K562 (cell line): ENCODE results near the gene HS3ST5. TPM values are rescaled to one million over a fixed set of nuclear protein-coding genes. Genes with fewer than 3 reads are reported as not detected.

Experiments used
- ATAC-seq: fragments of 200-7000 bp; cut with Tn5 transposase; 3 replicates; pipeline ENCODE4 v1.9.1; 2020; ENCODE audit warnings: moderate library complexity
- BruUV-seq: library from RNA; stranded (reverse); fragments of 400-500 nt; replicated peaks from 2 replicates; lab custom pipeline; 2021; lab: Mats Ljungman, UMichigan
- CTCF ChIA-PET: fragments of 300-600 bp; formaldehyde crosslinking; extraction: SDS; loops from one replicate; lab custom pipeline; 2021; ENCODE audit warnings: low intra/inter-chr PET ratio; lab: Yijun Ruan, JAX
- POLR2A ChIA-PET: fragments of 300-600, 350-650 bp; sonication (Branson Sonifier 250); formaldehyde crosslinking; extraction: SDS; loops from one replicate; lab custom pipeline; 2021; ENCODE audit warnings: antibody characterized with exemption, inconsistent platforms; lab: Yijun Ruan, JAX
- DNase-seq, 4 experiments: peaks; one replicate each; pipeline versions ENCODE4 v3.0.0 to v3.0.0-alpha.2; 2011 to 2018; ENCODE audit warnings: low spot score in 3 of 4, mixed read lengths in 3 of 4; ENCODE audit errors: extremely low read depth in 1 of 4
- FAIRE-seq: peaks from 2 replicates; lab custom pipeline; 2011; peaks lifted over from hg19 to GRCh38; lab: Jason Lieb, UNC
- H2AFZ ChIP-seq: 2 replicates; pipeline ENCODE4 v1.6.0; 2011; ENCODE audit warnings: low read depth, low read length, control low read depth, inconsistent platforms
- H3K27ac ChIP-seq: fragments of 200-600 bp; 3 replicates; pipeline ENCODE4 v1.8.0; 2011; ENCODE audit warnings: low read depth, mild to moderate bottlenecking, control low read depth, inconsistent platforms, low read length, moderate library complexity, mixed read lengths; ENCODE audit errors: extremely low read depth
- H3K27me3 ChIP-seq, 2 experiments: fragments of 300-600 bp in 1 of 2; 2 replicates in 1 of 2; 3 replicates in 1 of 2; pipeline versions ENCODE4 v1.6.0 to v1.8.0; 2011; ENCODE audit warnings: inconsistent platforms in 2 of 2, low read length in 2 of 2, mild to moderate bottlenecking in 1 of 2, mixed read lengths in 1 of 2, moderate library complexity in 1 of 2; ENCODE audit not compliant: control insufficient read depth in 2 of 2, insufficient read depth in 2 of 2
- H3K36me3 ChIP-seq: fragments of 300-600 bp; 3 replicates; pipeline ENCODE4 v1.8.0; 2011; ENCODE audit warnings: mild to moderate bottlenecking, low read length, inconsistent platforms; ENCODE audit not compliant: control insufficient read depth, insufficient read depth
- H3K4me1 ChIP-seq, 2 experiments: fragments of 200-600 bp in 1 of 2; replicated peaks in 1 of 2; 2 replicates in 1 of 2; 3 replicates in 1 of 2; pipeline versions ENCODE4 v1.5.1 to v1.8.0; 2011; ENCODE audit warnings: inconsistent platforms in 2 of 2, low read length in 2 of 2, mild to moderate bottlenecking in 1 of 2, mixed read lengths in 1 of 2, moderate library complexity in 1 of 2; ENCODE audit not compliant: control insufficient read depth in 2 of 2, insufficient read depth in 2 of 2
- H3K4me2 ChIP-seq: 2 replicates; pipeline ENCODE4 v1.6.1; 2011; ENCODE audit warnings: low read length, control low read depth, inconsistent platforms, mixed read lengths; ENCODE audit not compliant: insufficient read depth
- H3K4me3 ChIP-seq: fragments of 200-600 bp; sonication (generic), shearing (Covaris generic); 2 replicates; pipeline ENCODE4 v1.5.1; 2016; ENCODE audit warnings: control low read depth, inconsistent platforms
- H3K79me2 ChIP-seq: fragments of 200-600 bp; 3 replicates; pipeline ENCODE4 v1.8.0; 2011; ENCODE audit warnings: low read length, inconsistent platforms; ENCODE audit not compliant: control insufficient read depth, insufficient read depth
- H3K9ac ChIP-seq, 2 experiments: 2 replicates each; pipeline versions ENCODE4 v1.6.0 to v1.6.1; 2011; ENCODE audit warnings: low read depth in 2 of 2, low read length in 2 of 2, control low read depth in 1 of 2, inconsistent platforms in 1 of 2, mild to moderate bottlenecking in 1 of 2, mixed read lengths in 1 of 2; ENCODE audit not compliant: insufficient read depth in 1 of 2
- H3K9me1 ChIP-seq: one replicate; pipeline ENCODE4 v1.6.0; 2011; ENCODE audit warnings: inconsistent platforms, mild to moderate bottlenecking, low read length, moderate library complexity; ENCODE audit not compliant: control insufficient read depth, insufficient read depth
- H3K9me3 ChIP-seq: replicated peaks from 2 replicates; pipeline ENCODE4 v1.5.1; 2011; ENCODE audit warnings: low read depth, low read length, inconsistent platforms; ENCODE audit not compliant: control insufficient read depth, insufficient read depth
- H4K20me1 ChIP-seq: replicated peaks from 2 replicates; pipeline ENCODE4 v1.6.1; 2011; ENCODE audit warnings: low read length, inconsistent platforms, mixed read lengths; ENCODE audit not compliant: control insufficient read depth, insufficient read depth
- KDM1A ChIP-seq, 2 experiments: fragments of 450-650 bp; IDR thresholded peaks; 2 replicates each; pipeline ENCODE4 v1.6.1; 2016; ENCODE audit warnings: mild to moderate bottlenecking in 2 of 2
- MNT ChIP-seq, 2 experiments: fragments of 450-650 bp; conservative IDR thresholded peaks; 2 replicates each; pipeline ENCODE4 v1.6.1; 2017; ENCODE audit warnings: mild to moderate bottlenecking in 2 of 2, moderate library complexity in 2 of 2
- POLR2AphosphoS5 ChIP-seq: IDR thresholded peaks from 2 replicates; pipeline ENCODE4 v1.6.1; 2011; ENCODE audit warnings: mild to moderate bottlenecking, low read depth, low read length, moderate library complexity; ENCODE audit not compliant: control insufficient read depth, insufficient read depth
- POLR2B ChIP-seq: fragments of 450-650 bp; IDR thresholded peaks from 2 replicates; pipeline ENCODE4 v1.6.1; 2018; ENCODE audit warnings: low read depth; ENCODE audit not compliant: partially characterized antibody
- PTTG1 ChIP-seq: fragments of 450-650 bp; IDR thresholded peaks from 2 replicates; pipeline ENCODE4 v1.6.1; 2016; ENCODE audit warnings: low read depth, mild to moderate bottlenecking, missing genetic modification characterization, missing compliant biosample characterization
- SNRNP70 ChIP-seq: fragments of 200-400 bp; formaldehyde crosslinking; optimal IDR thresholded peaks from 2 replicates; pipeline ENCODE3; 2017; ENCODE audit warnings: low read depth, low read length
- STAT5B ChIP-seq: fragments of 250-450 bp; sonication (Bioruptor Pico); IDR thresholded peaks from 2 replicates; pipeline ENCODE4 v1.8.0; 2021; ENCODE audit warnings: mild to moderate bottlenecking, inconsistent platforms
- TBL1XR1 ChIP-seq, 2 experiments: IDR thresholded peaks; 2 replicates each; pipeline ENCODE4 v1.6.1; 2012; ENCODE audit warnings: improper control_type of control experiment in 2 of 2, low read length in 2 of 2, mild to moderate bottlenecking in 1 of 2
- THAP7 ChIP-seq: fragments of 250-450 bp; sonication (Bioruptor Pico); IDR thresholded peaks from 2 replicates; pipeline ENCODE4 v1.5.0; 2021
- ZC3H11A ChIP-seq: IDR thresholded peaks from 2 replicates; pipeline ENCODE4 v1.6.1; 2012; ENCODE audit warnings: low read depth, low read length, improper control_type of control experiment
- ZFX ChIP-seq: sonication (generic); formaldehyde crosslinking; IDR thresholded peaks from 2 replicates; pipeline ENCODE4 v1.8.0; 2022; ENCODE audit warnings: mild to moderate bottlenecking, missing genetic modification reagents, moderate library complexity
- ZKSCAN8 ChIP-seq: fragments of 200-800 bp; sonication (Bioruptor generic); IDR thresholded peaks from 2 replicates; pipeline ENCODE4 v1.6.1; 2016; ENCODE audit warnings: missing genetic modification characterization, missing compliant biosample characterization
- ZNF217 ChIP-seq: sonication (generic); formaldehyde crosslinking; IDR thresholded peaks from 2 replicates; pipeline ENCODE4 v1.8.0; 2022; ENCODE audit warnings: mild to moderate bottlenecking, missing genetic modification reagents
- ZNF263 ChIP-seq: sonication (generic); formaldehyde crosslinking; IDR thresholded peaks from 2 replicates; pipeline ENCODE4 v1.8.0; 2022; ENCODE audit warnings: mild to moderate bottlenecking, missing genetic modification reagents, borderline replicate concordance
- ZNF280A ChIP-seq: fragments of 450-650 bp; IDR thresholded peaks from 2 replicates; pipeline ENCODE4 v1.6.1; 2018; ENCODE audit warnings: mild to moderate bottlenecking, low read depth; ENCODE audit not compliant: partially characterized antibody
- ZZZ3 ChIP-seq: fragments of 450-650 bp; IDR thresholded peaks from 2 replicates; pipeline ENCODE4 v1.6.1; 2016; ENCODE audit warnings: antibody characterized with exemption, mild to moderate bottlenecking, moderate library complexity
- WGBS: fragments of 100-300 bp; shearing (Covaris generic); methylation state at CpG from one replicate; pipeline ENCODE4 v1.1.6; 2016; ENCODE audit warnings: low coverage, mixed read lengths; ENCODE audit not compliant: insufficient coverage; ENCODE audit errors: missing lambda C conversion rate; 5-methylcytosine and 5-hydroxymethylcytosine counted together
- in situ Hi-C: fragments of 300-500 bp; cut with MboI; formaldehyde crosslinking; loops from 4 replicates; pipeline ENCODE4 v1.15.0; 2018; ENCODE audit warnings: inconsistent platforms, mixed read lengths
- intact Hi-C: fragments of 100-400 bp; cut with micrococcal nuclease; formaldehyde crosslinking; loops from 2 replicates; pipeline ENCODE4 v1.14.2; 2022
- polyA plus RNA-seq, 8 experiments: library from polyadenylated mRNA; depleted of rRNA in 4 of 8; stranded (reverse) in 5 of 8; unstranded in 3 of 8; fragments of >200 nt; fragmentation: Nextera tagmentation in 2 of 8; fragmentation: Illumina TruSeq in 1 of 8; extraction: Ambion mirVana in 2 of 8; extraction: Trizol in 1 of 8; gene quantifications; 2 replicates each; pipeline versions ENCODE4 v1.2.1 to v1.2.3, GENCODE V29; 2011 to 2014; ENCODE audit warnings: inconsistent platforms in 1 of 8, missing spikeins in 1 of 8
- total RNA-seq, 7 experiments: library from RNA; depleted of rRNA in 6 of 7; stranded (reverse); fragments of >200 nt in 6 of 7; fragmentation: Illumina TruSeq in 2 of 7; extraction: Trizol in 2 of 7; gene quantifications; 2 replicates each; pipeline versions ENCODE4 v1.2.1 to v1.2.3, GENCODE V29; 2011 to 2021; ENCODE audit warnings: low replicate concordance in 1 of 7

Gene HS3ST5
- total and polyA plus RNA-seq, 9 of the 15 experiments (the other 6 are each of a cell fraction or from before 2014, with no cell fraction given): not detected

- TF ChIP-seq ZKSCAN8 (CRISPR knock-in tag) (no peak), POLR2AphosphoS5 (no peak), STAT5B (CRISPR knock-in tag) (no peak)
- TF ChIP-seq, all 486 proteins: peak for 0
Measured at GRCh38 chr6:114158838-114159694, 183.8 kb downstream of the HS3ST5 start (continued).

GRCh38 chr6:114158411-114158810 is 184.4 kb downstream of the HS3ST5 start:
- FAIRE-seq (no peak), ATAC-seq (no peak), DNase-seq (no peak)
- intact Hi-C loops (no loop called here), in situ Hi-C loops (no loop called here)
- 0% methylated on average over 1 of the region's 1 CpG for WGBS
- no peaks in the 10 kb centered on the region for H4K20me1 ChIP-seq
- no peak overlapping the region for H3K27ac ChIP-seq
- H3K4me2 ChIP-seq: no peak overlapping the region
- CTCF ChIA-PET: no interaction called here
- no peaks in the 10 kb centered on the region for H3K9me1 ChIP-seq
- no peak overlapping the region for H2AFZ ChIP-seq
- no peaks in the 10 kb centered on the region for H3K79me2 ChIP-seq
- no TSS peak for BruUV-seq
- no peak overlapping the region for H3K4me3 ChIP-seq
- no peak overlapping the region for H3K9ac ChIP-seq
- no peaks in the 10 kb centered on the region for H3K36me3 ChIP-seq
- no peaks in the 10 kb centered on the region for H3K4me1 ChIP-seq
- H3K9me3 ChIP-seq: no peaks in the 10 kb centered on the region
- H3K27me3 ChIP-seq: no peaks in the 10 kb centered on the region
- POLR2A ChIA-PET: no interaction called here
- no peak for TF ChIP-seq ZNF263 (CRISPR knock-in tag)
- TF ChIP-seq PTTG1: no peak
- no peak for TF ChIP-seq KDM1A (IDR thresholded peaks at IDR 0.05)
- no peak for TF ChIP-seq THAP7 (CRISPR knock-in tag)
- no peak for TF ChIP-seq ZFX (CRISPR knock-in tag)
- no peak for TF ChIP-seq MNT (conservative IDR thresholded peaks at IDR 0.05)
- TF ChIP-seq SNRNP70: no peak
- no peak for TF ChIP-seq ZNF280A
- TF ChIP-seq ZZZ3: no peak
- TF ChIP-seq ZNF217 (CRISPR knock-in tag): no peak
- no peak for TF ChIP-seq POLR2B
- TF ChIP-seq ZC3H11A: no peak
- TF ChIP-seq TBL1XR1 (IDR thresholded peaks at IDR 0.05; ENCODE audit: low read length in 2 of 2): no peak
